SK-N-DZ (cell line): ENCODE results near the gene MYO9B.
"Not testable (repeated sequence)": the region's sequence is repeated elsewhere in the genome, so short reads cannot be mapped to it uniquely, and the experiment has no call there.

ENCODE experiments used
- DNase-seq: peaks from one replicate; pipeline ENCODE4 v3.0.0-alpha.2; 2015; ENCODE audit warnings: low spot score

MYO9B gene

GRCh38 chr19:17091758-17092333, 16.3 kb downstream of the MYO9B start:
- no peak for DNase-seq

- DNase-seq = no peak
Measured at GRCh38 chr19:17092696-17093095, 17.1 kb downstream of the MYO9B start.

GRCh38 chr19:17094694-17095093, 19.1 kb downstream of the MYO9B start:
- DNase-seq = not testable (repeated sequence)

GRCh38 chr19:17095141-17095919, 19.8 kb downstream of the MYO9B start:
- no peak for DNase-seq

- no peak for DNase-seq
Measured at GRCh38 chr19:17097593-17098126, 22.1 kb downstream of the MYO9B start.

GRCh38 chr19:17098326-17098725, 22.7 kb downstream of the MYO9B start:
- no peak for DNase-seq

- no peak for DNase-seq
Measured at GRCh38 chr19:17101686-17102628, 26.4 kb downstream of the MYO9B start.

- DNase-seq = peak; percentile 27
Measured at GRCh38 chr19:17103177-17103576, 27.6 kb downstream of the MYO9B start.

GRCh38 chr19:17104679-17105078, 29.1 kb downstream of the MYO9B start:
- no peak for DNase-seq

- DNase-seq = no peak
Measured at GRCh38 chr19:17105556-17105955, 30.0 kb downstream of the MYO9B start.

GRCh38 chr19:17106964-17107363, 31.4 kb downstream of the MYO9B start:
- not testable (repeated sequence) for DNase-seq

GRCh38 chr19:17107546-17108452, 32.2 kb downstream of the MYO9B start:
- no peak for DNase-seq

- DNase-seq = no peak
Measured at GRCh38 chr19:17108453-17108784, 32.8 kb downstream of the MYO9B start.

- DNase-seq = no peak
Measured at GRCh38 chr19:17109300-17109699, 33.7 kb downstream of the MYO9B start.

GRCh38 chr19:17109962-17110598, 34.5 kb downstream of the MYO9B start:
- no peak for DNase-seq

GRCh38 chr19:17110599-17110966, 35.0 kb downstream of the MYO9B start:
- no peak for DNase-seq

- no peak for DNase-seq
Measured at GRCh38 chr19:17111766-17112165, 36.2 kb downstream of the MYO9B start.

GRCh38 chr19:17112271-17112670, 36.7 kb downstream of the MYO9B start:
- no peak for DNase-seq

- no peak for DNase-seq
Measured at GRCh38 chr19:17112700-17113099, 37.1 kb downstream of the MYO9B start.

- DNase-seq = no peak
Measured at GRCh38 chr19:17113127-17113785, 37.7 kb downstream of the MYO9B start.
